CD4-positive, alpha-beta T cell treated with Interferon alpha-2 for 1 hour (primary cell): ENCODE measurements around the gene ZFP92.

Experiments used
- DNase-seq, 2 donors: peaks; one replicate each; pipeline ENCODE4 v3.0.0-alpha.2; 2020 to 2022

Gene ZFP92

DNA sequence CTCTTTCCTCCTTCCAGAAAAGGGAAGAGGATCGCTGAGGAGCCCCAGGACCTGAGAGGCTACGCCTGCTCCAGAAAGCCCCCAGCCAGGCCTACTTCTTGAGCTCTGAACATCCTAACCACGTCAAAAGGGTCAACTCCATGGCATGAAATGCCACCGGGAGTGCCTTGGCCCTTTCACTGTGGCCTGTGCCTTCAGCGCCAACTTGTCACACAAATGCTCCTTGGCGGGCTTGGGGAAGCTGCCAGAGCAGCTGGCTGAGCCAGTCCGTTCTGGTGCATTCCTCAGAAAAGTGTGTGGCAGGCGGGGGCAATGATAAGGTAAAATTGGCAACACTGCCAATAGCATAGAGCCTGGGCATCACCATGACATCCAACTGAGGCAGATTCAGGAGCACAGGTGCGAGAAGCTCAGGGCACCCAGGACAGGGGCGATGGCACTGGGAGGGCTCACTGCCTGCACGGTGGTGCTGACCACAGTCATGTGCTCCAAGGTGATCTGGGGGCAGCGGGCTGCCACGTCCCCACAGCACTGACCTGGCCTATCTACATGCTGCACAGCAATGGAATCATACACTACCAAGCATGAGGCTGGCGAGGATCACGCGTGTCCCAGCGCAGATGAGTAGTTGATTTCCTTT, 46.7 kb downstream of the ZFP92 start:
- DNase-seq, result no peak

DNA sequence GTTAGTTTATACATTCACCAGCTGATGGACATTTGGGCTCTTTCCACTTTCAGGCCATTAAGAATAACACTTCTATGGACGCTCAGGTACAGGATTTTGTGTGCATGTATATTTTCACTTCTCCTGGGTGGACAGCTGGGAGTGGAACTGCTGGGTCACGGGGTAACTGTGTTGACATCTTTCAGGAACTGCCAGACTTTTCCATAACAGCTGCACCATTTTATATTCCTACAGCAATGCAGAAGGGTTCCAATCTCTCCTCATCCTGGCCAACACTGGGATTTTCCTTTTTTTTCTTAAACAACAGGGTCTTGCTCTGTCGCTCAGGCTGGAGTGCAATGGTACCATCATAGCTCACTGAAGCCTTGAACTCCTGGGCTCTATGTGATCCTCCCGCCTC, 47.2 kb downstream of the ZFP92 start:
- no peak for DNase-seq

DNA sequence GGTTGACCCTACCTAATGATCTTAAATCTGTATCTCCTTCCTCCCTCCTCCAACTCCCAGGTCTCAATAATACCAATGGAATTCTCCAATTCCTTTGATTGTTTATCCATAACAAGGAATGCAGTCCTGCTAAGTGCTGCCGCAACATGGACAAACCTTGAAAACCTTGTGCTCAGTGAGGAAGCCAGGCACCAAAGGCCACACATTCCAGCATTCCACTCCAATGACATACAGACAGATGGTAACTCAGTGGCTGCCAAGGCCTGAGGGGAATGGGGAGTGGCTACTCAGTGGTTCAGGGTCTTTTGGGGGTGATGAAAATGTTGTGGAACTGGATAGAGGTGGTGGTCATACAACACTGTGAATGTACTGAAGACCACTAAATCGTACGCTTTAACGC, 48.7 kb downstream of the ZFP92 start:
- DNase-seq, result no peak

DNA sequence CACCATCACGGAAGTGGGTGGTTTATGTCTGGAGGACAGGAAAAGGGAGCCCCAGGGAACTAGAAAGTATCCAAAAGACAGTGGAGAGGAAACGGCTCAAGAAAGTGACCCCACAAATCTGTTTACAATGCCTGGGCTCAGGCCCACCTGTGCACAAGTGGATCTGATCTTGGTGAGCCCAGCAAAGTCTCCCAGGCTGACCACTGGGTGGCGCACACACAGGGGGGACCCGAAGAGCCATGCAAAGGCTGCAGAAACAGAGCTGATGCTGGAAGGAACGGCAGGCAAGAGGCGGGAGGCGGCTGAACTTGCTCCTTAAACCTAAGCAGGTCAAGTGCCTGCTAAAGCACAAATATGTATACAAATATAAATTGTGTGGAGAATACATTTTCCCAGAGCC, 49.6 kb downstream of the ZFP92 start:
- DNase-seq, result peak; percentile 40 to 54
